HG02610 (cell line): Measurements from ENCODE around the gene MEI4.

ENCODE experiments used
- ATAC-seq: cut with Tn5 transposase; IDR thresholded peaks from one replicate; pipeline ENCODE4 v1.9.1; 2021; ENCODE audit warnings: mild to moderate bottlenecking, moderate library complexity; ENCODE audit not compliant: unreplicated experiment

The MEI4 gene

GRCh38 chr6:77930382-77930781 lies 277.5 kb downstream of the MEI4 start:
- no peak for ATAC-seq

- no peak for ATAC-seq
Measured at GRCh38 chr6:77930952-77931351, 278.1 kb downstream of the MEI4 start.

GRCh38 chr6:77962070-77962469 lies 309.2 kb downstream of the MEI4 start:
- no peak for ATAC-seq

GRCh38 chr6:77965449-77965848 lies 312.6 kb downstream of the MEI4 start:
- no peak for ATAC-seq

GRCh38 chr6:77972334-77972733 lies 319.5 kb downstream of the MEI4 start:
- no peak for ATAC-seq
